Tibial nerve (tissue), 4 donors: ENCODE results near the gene RPP38. TPM values are rescaled to one million over a fixed set of nuclear protein-coding genes. Genes with fewer than 3 reads are reported as not detected.

ENCODE experiments used
- DNase-seq, 2 donors: peaks; one replicate each; pipeline ENCODE4 v3.0.0-alpha.2; 2019; ENCODE audit warnings: low spot score in 2 of 2
- H3K27ac ChIP-seq, 4 donors: fragments of 200-600 bp; sonication (generic) in 3 of 4; one replicate each; pipeline ENCODE4 v1.5.1; 2017 to 2019; ENCODE audit warnings: mild to moderate bottlenecking in 1 of 4
- H3K27me3 ChIP-seq, 2 donors: fragments of 200-600 bp; sonication (generic) in 1 of 2; one replicate each; pipeline versions ENCODE4 v1.5.1 to v1.6.0; 2017 to 2019
- H3K36me3 ChIP-seq, 3 donors: fragments of 200-600 bp; sonication (generic); one replicate each; pipeline ENCODE4 v1.5.1; 2018 to 2019
- H3K4me1 ChIP-seq, 4 donors: fragments of 200-600 bp; sonication (generic) in 3 of 4; one replicate each; pipeline ENCODE4 v1.5.1; 2017 to 2019
- H3K4me3 ChIP-seq, 4 donors: fragments of 200-600 bp; sonication (generic) in 3 of 4; one replicate each; pipeline ENCODE4 v1.5.1; 2017 to 2019; ENCODE audit warnings: mild to moderate bottlenecking in 1 of 4, moderate library complexity in 1 of 4
- H3K9me3 ChIP-seq, 4 donors: fragments of 200-600 bp; sonication (generic) in 3 of 4; one replicate each; pipeline ENCODE4 v1.5.1; 2017 to 2019
- CTCF ChIP-seq, 5 experiments: fragments of 200-600 bp in 3 of 5; fragments of 450-650 bp in 2 of 5; sonication (generic) in 3 of 5; IDR thresholded peaks; one replicate each; pipeline ENCODE4 v1.5.1; 2016 to 2019; ENCODE audit warnings: antibody characterized with exemption in 5 of 5, mild to moderate bottlenecking in 3 of 5, moderate library complexity in 2 of 5
- EP300 ChIP-seq, 2 donors: sonication (generic); formaldehyde crosslinking; IDR thresholded peaks; one replicate each; pipeline ENCODE4 v1.6.1; 2017; ENCODE audit warnings: antibody characterized with exemption in 2 of 2, mild to moderate bottlenecking in 1 of 2
- POLR2A ChIP-seq, 2 donors: fragments of 450-650 bp; IDR thresholded peaks; one replicate each; pipeline ENCODE4 v1.6.1; 2017; ENCODE audit warnings: antibody characterized with exemption in 2 of 2, mild to moderate bottlenecking in 2 of 2, moderate library complexity in 2 of 2
- WGBS, 2 donors: methylation state at CpG; one replicate each; pipeline ENCODE4 v1.1.5; 2018; 5-methylcytosine and 5-hydroxymethylcytosine counted together
- total RNA-seq, 4 donors: library from RNA; depleted of rRNA; stranded (reverse); fragments of >200 nt; gene quantifications; one replicate each; pipeline ENCODE4 v1.1.0, GENCODE V29; 2016

Gene RPP38
- total RNA-seq, 4 donors from 2014 or later = 10.5 to 19.2 (median 16.5) TPM

- Histone ChIP-seq H3K27ac (no peak overlapping the region), H3K4me3 (no peak overlapping the region), H3K36me3 (peaks cover 0 to 87% (median 0%) of the 10 kb centered on the region in 3 donors), H3K27me3 (no peaks in the 10 kb centered on the region), H3K9me3 (peaks cover 0 to 8% (median 2%) of the 10 kb centered on the region in 4 donors), H3K4me1 (no peaks in the 10 kb centered on the region)
- TF ChIP-seq EP300 (IDR thresholded peaks at IDR 0.05) = no peak
- no peak for TF ChIP-seq CTCF (IDR thresholded peaks at IDR 0.05)
- TF ChIP-seq POLR2A (IDR thresholded peaks at IDR 0.05) = no peak
- no peak for DNase-seq
- WGBS, 2 donors = 97 to 98% methylated on average over 5 of the region's 5 CpGs
Observed at GRCh38 chr10:15116225-15116624, 19.1 kb downstream of the RPP38 start.

DNA sequence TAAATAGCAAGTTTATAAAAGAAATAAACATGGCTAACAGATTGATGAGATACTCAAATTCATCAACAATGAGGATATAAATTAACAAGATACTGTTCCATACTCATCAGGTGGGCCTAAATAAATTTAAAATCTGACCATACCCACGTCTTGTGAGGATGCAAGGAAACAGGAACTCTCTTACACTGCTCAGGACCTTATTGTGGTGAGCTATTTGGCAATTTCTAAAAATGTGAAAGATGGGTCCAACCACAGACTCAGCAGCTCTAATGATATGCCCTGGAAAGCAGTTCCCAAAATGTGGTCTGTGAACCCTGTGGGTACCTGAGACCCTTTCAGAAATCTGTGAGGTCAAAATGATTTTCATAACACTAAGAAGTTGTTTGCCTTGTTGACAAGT, 21.5 kb downstream of the RPP38 start:
- 90 to 92% methylated on average over 1 of the region's 1 CpG for WGBS, 2 donors
- H3K36me3 ChIP-seq = peaks cover 0 to 74% (median 0%) of the 10 kb centered on the region in 3 donors
- DNase-seq = no peak
- no peak for TF ChIP-seq CTCF (IDR thresholded peaks at IDR 0.05)
- no peak for TF ChIP-seq EP300 (IDR thresholded peaks at IDR 0.05)
- H3K27me3 ChIP-seq = no peaks in the 10 kb centered on the region
- peaks cover 0 to 8% (median 2%) of the 10 kb centered on the region in 4 donors for H3K9me3 ChIP-seq
- H3K27ac ChIP-seq = no peak overlapping the region
- no peaks in the 10 kb centered on the region for H3K4me1 ChIP-seq
- no peak overlapping the region for H3K4me3 ChIP-seq

DNA sequence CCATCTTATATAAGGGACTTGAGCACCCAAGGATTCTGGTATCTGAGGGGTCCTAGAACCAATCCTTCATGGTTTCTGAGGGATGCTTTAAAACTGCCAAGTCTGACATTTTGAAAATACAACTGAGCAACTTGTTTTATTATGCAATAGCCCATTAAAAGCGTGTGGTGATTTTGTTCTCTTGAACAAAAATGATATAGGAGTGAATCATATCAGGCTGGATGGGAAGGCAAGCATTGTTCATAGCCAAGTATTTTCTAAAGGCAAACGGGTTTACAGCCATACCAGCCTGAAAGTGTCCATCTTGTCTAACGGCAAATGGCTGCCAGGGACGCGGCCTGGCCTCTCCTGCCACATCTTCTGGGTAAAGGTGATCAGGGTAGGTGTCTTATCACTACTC, 23.4 kb downstream of the RPP38 start:
- Histone ChIP-seq H3K36me3 (peaks cover 0 to 73% (median 0%) of the 10 kb centered on the region in 3 donors), H3K27me3 (no peaks in the 10 kb centered on the region), H3K27ac (no peak overlapping the region), H3K4me1 (no peaks in the 10 kb centered on the region), H3K9me3 (peaks cover 0 to 8% (median 2%) of the 10 kb centered on the region in 4 donors), H3K4me3 (no peak overlapping the region)
- DNase-seq = no peak
- WGBS, 2 donors = 93 to 94% methylated on average over 5 of the region's 5 CpGs
- TF ChIP-seq POLR2A (IDR thresholded peaks at IDR 0.05) (no peak), EP300 (IDR thresholded peaks at IDR 0.05) (no peak), CTCF (IDR thresholded peaks at IDR 0.05) (no peak)

DNA sequence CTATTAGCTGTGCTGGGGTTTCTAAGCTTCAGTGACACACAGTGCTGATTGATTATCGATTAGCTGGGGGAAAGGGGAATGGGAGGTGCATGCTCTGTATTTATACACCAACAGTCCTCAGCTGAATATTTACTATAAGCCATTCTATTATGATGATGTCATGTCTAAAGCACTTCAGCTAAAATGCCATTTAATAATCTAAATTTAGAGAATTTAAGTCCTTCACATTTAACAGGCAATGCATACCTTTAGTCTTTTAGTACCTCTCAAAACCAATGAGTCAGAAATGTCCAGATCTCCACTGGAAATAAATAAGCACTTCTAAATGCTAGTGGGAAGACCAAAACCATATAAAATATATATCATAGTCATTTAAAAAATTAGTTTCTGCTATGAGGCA, 24.6 kb downstream of the RPP38 start:
- no peaks in the 10 kb centered on the region for H3K27me3 ChIP-seq
- TF ChIP-seq CTCF (IDR thresholded peaks at IDR 0.05) = no peak
- TF ChIP-seq EP300 (IDR thresholded peaks at IDR 0.05) = no peak
- no peak for TF ChIP-seq POLR2A (IDR thresholded peaks at IDR 0.05)
- peaks cover 0 to under 1% (median 0%) of the 10 kb centered on the region in 4 donors for H3K9me3 ChIP-seq
- no peak for DNase-seq
- H3K36me3 ChIP-seq = peaks cover 0 to 73% (median 0%) of the 10 kb centered on the region in 3 donors
- H3K27ac ChIP-seq = no peak overlapping the region
- WGBS, 2 donors = 71 to 93% methylated on average over 1 of the region's 1 CpG
- H3K4me3 ChIP-seq = no peak overlapping the region
- H3K4me1 ChIP-seq = no peaks in the 10 kb centered on the region

DNA sequence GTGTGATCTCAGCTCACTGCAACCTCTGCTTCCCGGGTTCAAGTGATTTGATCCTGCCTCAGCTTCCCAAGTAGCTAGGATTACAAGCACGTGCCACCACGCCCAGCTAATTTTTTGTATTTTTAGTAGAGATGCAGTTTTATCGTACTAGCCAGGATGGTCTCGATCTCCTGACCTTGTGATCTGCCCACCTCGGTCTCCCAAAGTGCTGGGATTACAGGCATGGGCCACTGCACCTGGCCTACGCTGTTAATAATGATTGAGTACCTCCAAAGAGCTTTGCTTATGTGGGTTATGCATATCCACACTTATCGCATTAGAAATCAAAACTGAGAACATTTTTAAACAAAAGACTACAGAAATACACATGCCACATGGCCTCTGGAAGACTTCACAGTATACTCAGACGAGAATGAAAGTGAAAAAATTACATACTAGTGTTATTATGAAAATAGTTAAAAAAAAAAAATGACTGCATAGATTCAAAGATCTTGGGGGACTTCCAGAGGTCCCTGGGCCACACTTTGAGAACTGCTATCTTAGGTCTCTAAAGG, 25.4 kb downstream of the RPP38 start:
- WGBS, 2 donors = 73 to 80% methylated on average over 9 of the region's 9 CpGs
- Histone ChIP-seq H3K27ac (no peak overlapping the region), H3K9me3 (no peaks in the 10 kb centered on the region), H3K4me1 (no peaks in the 10 kb centered on the region), H3K27me3 (no peaks in the 10 kb centered on the region), H3K36me3 (peaks cover 0 to 72% (median 0%) of the 10 kb centered on the region in 3 donors), H3K4me3 (no peak overlapping the region)
- TF ChIP-seq CTCF (IDR thresholded peaks at IDR 0.05) = no peak
- no peak for TF ChIP-seq POLR2A (IDR thresholded peaks at IDR 0.05)
- TF ChIP-seq EP300 (IDR thresholded peaks at IDR 0.05) = no peak
- no peak for DNase-seq
